Astrocyte of the hippocampus (primary cell): ENCODE results near the gene PLA2G4E.
A peak's percentile ranks its signal among the peaks of the same experiment; 100 is the strongest.

ENCODE experiments used
- DNase-seq: peaks from one replicate; pipeline ENCODE4 v3.0.0; 2011; ENCODE audit warnings: low read depth, low spot score

PLA2G4E gene

GRCh38 chr15:41977757-41978383, 43.0 kb downstream of the PLA2G4E start:
- DNase-seq: no peak

GRCh38 chr15:41975669-41976068, 45.2 kb downstream of the PLA2G4E start:
- DNase-seq: no peak

- no peak for DNase-seq
Observed at GRCh38 chr15:41974041-41974440, 46.8 kb downstream of the PLA2G4E start.

- peak; percentile 100 for DNase-seq
Observed at GRCh38 chr15:41972253-41973242, 48.3 kb downstream of the PLA2G4E start, which contains the start of gene EHD4. TSS of gene EHD4 (minus strand) at chr15:41972557. CDS start at chr15:41972494, 63 bp downstream.

- no peak for DNase-seq
Observed at GRCh38 chr15:41971895-41972252, 49.0 kb downstream of the PLA2G4E start.

- DNase-seq: peak; percentile 84
Observed at GRCh38 chr15:41971089-41971894, 49.5 kb downstream of the PLA2G4E start.

- no peak for DNase-seq
Observed at GRCh38 chr15:41970456-41970855, 50.4 kb downstream of the PLA2G4E start.

GRCh38 chr15:41969851-41970431, 50.9 kb downstream of the PLA2G4E start:
- DNase-seq: no peak

- DNase-seq: no peak
Observed at GRCh38 chr15:41968701-41969100, 52.1 kb downstream of the PLA2G4E start.

GRCh38 chr15:41967506-41968206, 53.2 kb downstream of the PLA2G4E start:
- peak; percentile 48 for DNase-seq

GRCh38 chr15:41966920-41967465, 53.8 kb downstream of the PLA2G4E start:
- DNase-seq: no peak

- no peak for DNase-seq
Observed at GRCh38 chr15:41966414-41966812, 54.4 kb downstream of the PLA2G4E start.

- DNase-seq: peak; percentile 45
Observed at GRCh38 chr15:41965441-41966413, 55.1 kb downstream of the PLA2G4E start.

- DNase-seq: no peak
Observed at GRCh38 chr15:41961595-41962202, 59.1 kb downstream of the PLA2G4E start.

- DNase-seq: no peak
Observed at GRCh38 chr15:41961001-41961518, 59.8 kb downstream of the PLA2G4E start.

- DNase-seq: no peak
Observed at GRCh38 chr15:41958002-41958420, 62.8 kb downstream of the PLA2G4E start.

GRCh38 chr15:41957021-41957897, 63.6 kb downstream of the PLA2G4E start:
- no peak for DNase-seq
